ENCODE results near the gene ANO3.

GRCh38 chr11:26477396-26477795 lies 145.5 kb downstream of the ANO3 start:
- TF ChIP-seq CTCF (conservative IDR thresholded peaks at IDR 0.05; ENCODE audit: low read depth in 2 of 2), result no peak
- TF ChIP-seq CREB1 (CRISPR knock-in tag; IDR thresholded peaks at IDR 0.05; ENCODE audit: low read depth), result no peak

All from GM23338 (cell line).